GM12878 (cell line): Measurements from ENCODE around the gene PPP1R7.

Experiments
- CEBPB ChIP-seq, 2 experiments: fragments of 150-350 bp in 1 of 2; IDR thresholded peaks; 2 replicates each; pipeline ENCODE4 v1.6.1; 2012 to 2014; ENCODE audit warnings: low read depth in 2 of 2, low read length in 2 of 2, borderline replicate concordance in 1 of 2, inconsistent platforms in 1 of 2
- ETV6 ChIP-seq, 2 experiments: fragments of 450-650 bp in 1 of 2; IDR thresholded peaks in 1 of 2; conservative IDR thresholded peaks in 1 of 2; 2 replicates each; pipeline ENCODE4 v1.6.1; 2014; ENCODE audit warnings: antibody characterized with exemption in 1 of 2, borderline replicate concordance in 1 of 2, low read depth in 1 of 2, mild to moderate bottlenecking in 1 of 2, moderate library complexity in 1 of 2
- GABPA ChIP-seq: IDR thresholded peaks from 2 replicates; pipeline ENCODE4 v1.6.1; 2014; ENCODE audit warnings: antibody characterized with exemption, low read depth, mild to moderate bottlenecking, inconsistent platforms
- KDM1A ChIP-seq: fragments of 200-600 bp; sonication (generic); IDR thresholded peaks from 2 replicates; pipeline ENCODE4 v1.6.1; 2016; ENCODE audit warnings: borderline replicate concordance
- POLR2AphosphoS5 ChIP-seq: IDR thresholded peaks from 2 replicates; pipeline ENCODE4 v1.6.1; 2011; ENCODE audit warnings: mild to moderate bottlenecking, low read length, inconsistent platforms
- RFX5 ChIP-seq: IDR thresholded peaks from 2 replicates; pipeline ENCODE4 v1.6.1; 2011; ENCODE audit warnings: low read depth, low read length, improper control_type of control experiment
- SMC3 ChIP-seq: IDR thresholded peaks from 2 replicates; pipeline ENCODE4 v1.6.1; 2011; ENCODE audit warnings: low read length, improper control_type of control experiment, borderline replicate concordance
- TAF1 ChIP-seq: IDR thresholded peaks from 2 replicates; pipeline ENCODE4 v1.6.1; 2011; ENCODE audit warnings: mild to moderate bottlenecking, low read depth, low read length, borderline replicate concordance
- TF ChIP-seq, protein P1 (sequence below), 3 experiments: IDR thresholded peaks in 2 of 3; conservative IDR thresholded peaks in 1 of 3; 2 replicates each; pipeline ENCODE4 v1.5.1; 2011; ENCODE audit warnings: low read depth in 3 of 3, low read length in 3 of 3, mild to moderate bottlenecking in 3 of 3, control low read depth in 2 of 3, moderate library complexity in 2 of 3, inconsistent platforms in 1 of 3, mixed read lengths in 1 of 3; ENCODE audit not compliant: control insufficient read depth in 2 of 3, insufficient read depth in 1 of 3; ENCODE audit errors: extremely low read depth in 1 of 3
- TF ChIP-seq, protein P2 (sequence below): IDR thresholded peaks from 2 replicates; pipeline ENCODE4 v1.6.1; 2012; ENCODE audit warnings: mild to moderate bottlenecking, low read depth, low read length

DNA sequence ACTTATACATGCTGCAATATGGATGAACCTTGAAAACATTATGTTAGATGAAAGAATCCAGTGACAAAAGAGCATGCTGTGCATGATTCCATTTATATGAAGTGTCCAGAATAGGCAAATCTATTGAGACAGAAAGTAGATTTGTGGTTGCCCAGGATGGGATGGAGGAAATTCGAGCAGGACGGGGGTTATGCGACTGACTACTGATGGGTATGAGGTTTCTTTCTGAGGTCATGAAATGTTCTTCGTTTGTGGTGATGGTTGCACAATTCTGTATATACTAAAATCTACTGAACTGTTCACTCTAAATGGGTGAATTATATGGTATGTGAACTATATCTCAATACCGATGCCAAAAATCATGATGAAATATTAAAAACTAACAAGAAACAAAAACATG, 29.3 kb upstream of the PPP1R7 start:
- TF ChIP-seq, protein P1, sequence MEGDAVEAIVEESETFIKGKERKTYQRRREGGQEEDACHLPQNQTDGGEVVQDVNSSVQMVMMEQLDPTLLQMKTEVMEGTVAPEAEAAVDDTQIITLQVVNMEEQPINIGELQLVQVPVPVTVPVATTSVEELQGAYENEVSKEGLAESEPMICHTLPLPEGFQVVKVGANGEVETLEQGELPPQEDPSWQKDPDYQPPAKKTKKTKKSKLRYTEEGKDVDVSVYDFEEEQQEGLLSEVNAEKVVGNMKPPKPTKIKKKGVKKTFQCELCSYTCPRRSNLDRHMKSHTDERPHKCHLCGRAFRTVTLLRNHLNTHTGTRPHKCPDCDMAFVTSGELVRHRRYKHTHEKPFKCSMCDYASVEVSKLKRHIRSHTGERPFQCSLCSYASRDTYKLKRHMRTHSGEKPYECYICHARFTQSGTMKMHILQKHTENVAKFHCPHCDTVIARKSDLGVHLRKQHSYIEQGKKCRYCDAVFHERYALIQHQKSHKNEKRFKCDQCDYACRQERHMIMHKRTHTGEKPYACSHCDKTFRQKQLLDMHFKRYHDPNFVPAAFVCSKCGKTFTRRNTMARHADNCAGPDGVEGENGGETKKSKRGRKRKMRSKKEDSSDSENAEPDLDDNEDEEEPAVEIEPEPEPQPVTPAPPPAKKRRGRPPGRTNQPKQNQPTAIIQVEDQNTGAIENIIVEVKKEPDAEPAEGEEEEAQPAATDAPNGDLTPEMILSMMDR (IDR thresholded peaks at IDR 0.05 in 2 of 3, conservative IDR thresholded peaks at IDR 0.05 in 1 of 3; ENCODE audit: control insufficient read depth in 2 of 3, extremely low read depth in 1 of 3, insufficient read depth in 1 of 3, low read depth in 3 of 3, low read length in 3 of 3), result no peak
- TF ChIP-seq RFX5 (no peak), POLR2AphosphoS5 (no peak), KDM1A (no peak), ETV6 (conservative IDR thresholded peaks at IDR 0.05 in 1 of 2, IDR thresholded peaks at IDR 0.05 in 1 of 2; ENCODE audit: borderline replicate concordance in 1 of 2, low read depth in 1 of 2) (no peak), SMC3 (no peak), CEBPB (IDR thresholded peaks at IDR 0.05; ENCODE audit: borderline replicate concordance in 1 of 2, low read depth in 2 of 2, low read length in 2 of 2) (no peak), TAF1 (no peak), GABPA (no peak)
- TF ChIP-seq, protein P2, sequence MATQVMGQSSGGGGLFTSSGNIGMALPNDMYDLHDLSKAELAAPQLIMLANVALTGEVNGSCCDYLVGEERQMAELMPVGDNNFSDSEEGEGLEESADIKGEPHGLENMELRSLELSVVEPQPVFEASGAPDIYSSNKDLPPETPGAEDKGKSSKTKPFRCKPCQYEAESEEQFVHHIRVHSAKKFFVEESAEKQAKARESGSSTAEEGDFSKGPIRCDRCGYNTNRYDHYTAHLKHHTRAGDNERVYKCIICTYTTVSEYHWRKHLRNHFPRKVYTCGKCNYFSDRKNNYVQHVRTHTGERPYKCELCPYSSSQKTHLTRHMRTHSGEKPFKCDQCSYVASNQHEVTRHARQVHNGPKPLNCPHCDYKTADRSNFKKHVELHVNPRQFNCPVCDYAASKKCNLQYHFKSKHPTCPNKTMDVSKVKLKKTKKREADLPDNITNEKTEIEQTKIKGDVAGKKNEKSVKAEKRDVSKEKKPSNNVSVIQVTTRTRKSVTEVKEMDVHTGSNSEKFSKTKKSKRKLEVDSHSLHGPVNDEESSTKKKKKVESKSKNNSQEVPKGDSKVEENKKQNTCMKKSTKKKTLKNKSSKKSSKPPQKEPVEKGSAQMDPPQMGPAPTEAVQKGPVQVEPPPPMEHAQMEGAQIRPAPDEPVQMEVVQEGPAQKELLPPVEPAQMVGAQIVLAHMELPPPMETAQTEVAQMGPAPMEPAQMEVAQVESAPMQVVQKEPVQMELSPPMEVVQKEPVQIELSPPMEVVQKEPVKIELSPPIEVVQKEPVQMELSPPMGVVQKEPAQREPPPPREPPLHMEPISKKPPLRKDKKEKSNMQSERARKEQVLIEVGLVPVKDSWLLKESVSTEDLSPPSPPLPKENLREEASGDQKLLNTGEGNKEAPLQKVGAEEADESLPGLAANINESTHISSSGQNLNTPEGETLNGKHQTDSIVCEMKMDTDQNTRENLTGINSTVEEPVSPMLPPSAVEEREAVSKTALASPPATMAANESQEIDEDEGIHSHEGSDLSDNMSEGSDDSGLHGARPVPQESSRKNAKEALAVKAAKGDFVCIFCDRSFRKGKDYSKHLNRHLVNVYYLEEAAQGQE, result no peak
